HG03432 (cell line): Measurements from ENCODE around the gene HAGH.
"Not testable (repeated sequence)": the region's sequence is repeated elsewhere in the genome, so short reads cannot be mapped to it uniquely, and the experiment has no call there.

Experiments
- ATAC-seq: cut with Tn5 transposase; IDR thresholded peaks from one replicate; pipeline ENCODE4 v1.9.1; 2021; ENCODE audit warnings: mild to moderate bottlenecking, moderate library complexity; ENCODE audit not compliant: unreplicated experiment

HAGH gene

GRCh38 chr16:1826691-1827573 lies at the start of gene HAGH, which contains the start of gene FAHD1:
Gene HAGH, minus strand, starts transcription at chr16:1826825. Its CDS starts 38 bp downstream, at chr16:1826787.
Gene FAHD1, plus strand, starts transcription at chr16:1827206. Its CDS starts 33 bp downstream, at chr16:1827239.
- ATAC-seq, result peak; percentile 80

GRCh38 chr16:1876066-1876465 lies 49.4 kb upstream of the HAGH start:
- ATAC-seq, result not testable (repeated sequence)

- no peak for ATAC-seq
Measured at GRCh38 chr16:1874854-1875253, 48.2 kb upstream of the HAGH start.

GRCh38 chr16:1871974-1872635 lies 45.5 kb upstream of the HAGH start, which contains the start of gene MEIOB:
Gene MEIOB, minus strand, starts transcription at chr16:1872164. Its CDS starts 3,989 bp downstream, at chr16:1868175.
- no peak for ATAC-seq

- ATAC-seq, result no peak
Measured at GRCh38 chr16:1870365-1871082, 43.9 kb upstream of the HAGH start.

GRCh38 chr16:1865902-1866690 lies 39.5 kb upstream of the HAGH start:
- no peak for ATAC-seq

- no peak for ATAC-seq
Measured at GRCh38 chr16:1863681-1864460, 37.2 kb upstream of the HAGH start.

GRCh38 chr16:1862394-1862793 lies 35.8 kb upstream of the HAGH start:
- no peak for ATAC-seq

GRCh38 chr16:1861730-1862129 lies 35.1 kb upstream of the HAGH start:
- no peak for ATAC-seq

GRCh38 chr16:1859650-1860049 lies 33.0 kb upstream of the HAGH start:
- no peak for ATAC-seq

GRCh38 chr16:1858189-1858865 lies 31.7 kb upstream of the HAGH start:
- ATAC-seq, result no peak

GRCh38 chr16:1857433-1858097 lies 30.9 kb upstream of the HAGH start:
- ATAC-seq, result no peak

GRCh38 chr16:1851793-1852192 lies 25.2 kb upstream of the HAGH start:
- ATAC-seq, result no peak

- no peak for ATAC-seq
Measured at GRCh38 chr16:1850981-1851380, 24.4 kb upstream of the HAGH start.

GRCh38 chr16:1846416-1846815 lies 19.8 kb upstream of the HAGH start:
- no peak for ATAC-seq

- ATAC-seq, result no peak
Measured at GRCh38 chr16:1845985-1846384, 19.4 kb upstream of the HAGH start.

- ATAC-seq, result no peak
Measured at GRCh38 chr16:1839554-1839953, 12.9 kb upstream of the HAGH start.

- ATAC-seq, result no peak
Measured at GRCh38 chr16:1834096-1834495, 7.5 kb upstream of the HAGH start.
